Endothelial cell (in vitro differentiated cells): ENCODE results near the gene MGP. TPM values are rescaled to one million over a fixed set of nuclear protein-coding genes. Genes with fewer than 3 reads are reported as not detected.

Source experiments
- DNase-seq: peaks from one replicate; pipeline ENCODE4 v3.0.0; 2021; ENCODE audit warnings: low spot score
- H3K27ac Mint-ChIP-seq: one replicate; pipeline ENCODE4 v1.8.0; 2021; ENCODE audit warnings: mixed read lengths, inconsistent platforms; ENCODE audit not compliant: unreplicated experiment
- H3K27me3 Mint-ChIP-seq: one replicate; pipeline ENCODE4 v1.8.0; 2021; ENCODE audit warnings: mild to moderate bottlenecking, moderate library complexity, mixed read lengths, inconsistent platforms; ENCODE audit not compliant: unreplicated experiment
- H3K36me3 Mint-ChIP-seq: one replicate; pipeline ENCODE4 v1.8.0; 2021; ENCODE audit warnings: mild to moderate bottlenecking, low read depth, mixed read lengths, inconsistent platforms; ENCODE audit not compliant: unreplicated experiment
- H3K4me1 Mint-ChIP-seq: one replicate; pipeline ENCODE4 v1.8.0; 2021; ENCODE audit warnings: mild to moderate bottlenecking, mixed read lengths, inconsistent platforms; ENCODE audit not compliant: unreplicated experiment
- H3K4me3 Mint-ChIP-seq: one replicate; pipeline ENCODE4 v1.8.0; 2021; ENCODE audit warnings: mild to moderate bottlenecking, mixed read lengths, inconsistent platforms; ENCODE audit not compliant: unreplicated experiment
- H3K9me3 Mint-ChIP-seq: one replicate; pipeline ENCODE4 v1.8.0; 2021; ENCODE audit warnings: mixed read lengths, inconsistent platforms; ENCODE audit not compliant: unreplicated experiment
- total RNA-seq: library from RNA; stranded (reverse); fragmentation: NEBNext Ultra II Directional; extraction: Animal tissue kit (Norgen Biotek cat#: 25700); gene quantifications from one replicate; pipeline ENCODE4 v1.2.1, GENCODE V29; 2021; ENCODE audit not compliant: unreplicated experiment
- TF ChIP-seq, protein P1 (sequence below): fragments of 200-600 bp; sonication (generic); IDR thresholded peaks from one replicate; pipeline ENCODE4 v1.5.0; 2021; ENCODE audit warnings: antibody characterized with exemption; ENCODE audit not compliant: unreplicated experiment

The MGP gene
- total RNA-seq, 1 donor from 2014 or later: 0.26 TPM

DNA sequence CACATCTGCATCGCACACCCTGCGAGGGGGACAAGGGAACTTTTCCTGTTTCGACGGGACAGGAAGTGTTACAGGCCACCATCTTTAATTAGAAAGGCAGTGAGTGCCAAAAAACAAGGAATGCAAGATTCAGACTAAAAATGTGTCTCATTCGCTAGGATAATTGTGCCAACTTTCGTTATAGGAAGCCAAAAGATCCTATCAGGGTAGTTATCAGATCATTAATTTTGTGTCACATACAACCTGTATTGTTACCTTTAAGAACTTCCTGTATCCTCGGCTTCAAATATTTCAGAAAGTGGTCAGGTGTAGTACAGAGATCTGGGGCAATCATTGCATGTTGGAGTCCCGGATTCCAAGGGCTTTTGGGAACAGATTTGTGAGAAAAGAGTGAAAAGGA is 19.2 kb upstream of the MGP start:
- no peaks in the 10 kb centered on the region for H3K9me3 Mint-ChIP-seq
- peaks cover 14% of the 10 kb centered on the region for H3K4me1 Mint-ChIP-seq
- DNase-seq: no peak
- no peak overlapping the region for H3K27ac Mint-ChIP-seq
- no peak overlapping the region for H3K4me3 Mint-ChIP-seq
- H3K27me3 Mint-ChIP-seq: peaks cover 3% of the 10 kb centered on the region
- no peaks in the 10 kb centered on the region for H3K36me3 Mint-ChIP-seq
- TF ChIP-seq, protein P1, sequence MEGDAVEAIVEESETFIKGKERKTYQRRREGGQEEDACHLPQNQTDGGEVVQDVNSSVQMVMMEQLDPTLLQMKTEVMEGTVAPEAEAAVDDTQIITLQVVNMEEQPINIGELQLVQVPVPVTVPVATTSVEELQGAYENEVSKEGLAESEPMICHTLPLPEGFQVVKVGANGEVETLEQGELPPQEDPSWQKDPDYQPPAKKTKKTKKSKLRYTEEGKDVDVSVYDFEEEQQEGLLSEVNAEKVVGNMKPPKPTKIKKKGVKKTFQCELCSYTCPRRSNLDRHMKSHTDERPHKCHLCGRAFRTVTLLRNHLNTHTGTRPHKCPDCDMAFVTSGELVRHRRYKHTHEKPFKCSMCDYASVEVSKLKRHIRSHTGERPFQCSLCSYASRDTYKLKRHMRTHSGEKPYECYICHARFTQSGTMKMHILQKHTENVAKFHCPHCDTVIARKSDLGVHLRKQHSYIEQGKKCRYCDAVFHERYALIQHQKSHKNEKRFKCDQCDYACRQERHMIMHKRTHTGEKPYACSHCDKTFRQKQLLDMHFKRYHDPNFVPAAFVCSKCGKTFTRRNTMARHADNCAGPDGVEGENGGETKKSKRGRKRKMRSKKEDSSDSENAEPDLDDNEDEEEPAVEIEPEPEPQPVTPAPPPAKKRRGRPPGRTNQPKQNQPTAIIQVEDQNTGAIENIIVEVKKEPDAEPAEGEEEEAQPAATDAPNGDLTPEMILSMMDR: no peak

DNA sequence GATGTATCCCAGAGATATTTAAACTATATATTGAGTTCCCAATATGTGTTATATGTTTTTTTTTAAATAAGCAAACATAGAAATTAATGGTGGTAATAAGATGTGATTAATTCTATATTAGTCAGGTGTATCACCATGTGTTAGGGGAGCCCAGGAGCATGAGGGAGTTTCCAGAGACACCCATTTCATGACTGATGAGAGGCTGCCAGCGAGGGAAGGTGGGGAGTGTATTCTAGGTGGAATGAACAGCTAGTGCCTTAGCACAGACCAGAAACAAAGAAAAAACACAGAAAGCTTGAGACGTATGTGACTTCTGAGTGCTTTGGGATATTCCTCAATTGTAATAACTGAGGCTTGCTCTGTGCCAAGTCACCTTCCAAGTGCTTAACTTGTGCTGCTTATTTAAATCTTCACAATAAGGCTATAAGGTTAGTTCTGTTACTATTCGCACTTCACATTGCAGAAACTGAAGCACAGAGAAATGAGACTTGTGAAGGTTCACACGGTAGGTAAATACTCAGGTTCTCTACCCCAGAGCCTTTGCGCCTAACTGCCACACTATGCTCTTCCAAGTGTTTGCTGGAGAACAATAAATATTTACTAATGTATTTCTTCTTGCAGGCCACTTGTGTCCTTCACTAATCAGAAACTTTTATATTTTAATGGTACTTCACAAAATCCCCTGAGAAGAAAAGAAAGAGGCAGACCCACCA is 17.9 kb upstream of the MGP start:
- Mint-ChIP-seq H3K36me3 (no peaks in the 10 kb centered on the region), H3K27me3 (peaks cover 3% of the 10 kb centered on the region), H3K27ac (no peak overlapping the region), H3K9me3 (no peaks in the 10 kb centered on the region), H3K4me1 (peaks cover 14% of the 10 kb centered on the region), H3K4me3 (no peak overlapping the region)
- no peak for DNase-seq
- TF ChIP-seq, protein P1: no peak

DNA sequence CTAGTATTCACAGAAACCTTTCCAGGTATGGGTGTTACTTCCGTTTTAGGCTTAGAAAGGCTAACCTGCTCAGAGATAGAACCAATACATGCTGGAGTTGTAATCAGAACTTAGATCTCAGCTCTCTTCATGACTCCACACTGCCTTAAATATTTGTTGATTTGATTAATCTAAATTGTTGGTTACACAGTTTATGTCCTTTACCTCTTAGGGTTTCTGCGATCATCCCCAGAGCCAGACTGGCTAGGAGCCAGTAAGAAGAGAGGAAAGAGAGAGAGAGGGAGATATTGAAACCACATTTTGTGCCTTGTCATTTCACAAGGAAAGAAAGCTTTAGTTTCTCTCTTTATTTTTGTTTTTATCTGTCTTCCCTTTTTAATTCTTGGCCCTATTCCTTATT is 16.8 kb upstream of the MGP start:
- Mint-ChIP-seq H3K27ac (no peak overlapping the region), H3K4me3 (no peak overlapping the region), H3K4me1 (peaks cover 10% of the 10 kb centered on the region), H3K27me3 (no peaks in the 10 kb centered on the region), H3K9me3 (no peaks in the 10 kb centered on the region), H3K36me3 (no peaks in the 10 kb centered on the region)
- TF ChIP-seq, protein P1: no peak
- DNase-seq: no peak

DNA sequence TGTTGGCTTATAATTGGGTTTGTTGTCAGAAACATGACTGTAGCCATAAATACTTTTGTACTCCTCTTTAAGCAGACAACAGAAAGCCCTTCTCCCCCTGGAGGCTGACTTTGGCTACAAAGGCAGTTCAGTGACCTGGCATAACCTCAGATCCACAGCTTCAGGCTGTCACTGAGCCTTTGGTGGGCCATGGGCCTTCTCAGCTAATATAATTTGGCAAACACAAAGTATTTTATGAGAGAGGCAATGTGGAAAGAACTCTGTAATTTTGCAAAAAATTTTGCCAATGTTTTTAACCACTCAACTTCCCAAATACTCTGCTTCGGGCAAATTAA is 15.5 kb upstream of the MGP start:
- Mint-ChIP-seq H3K4me1 (peaks cover 10% of the 10 kb centered on the region), H3K4me3 (no peak overlapping the region), H3K27ac (no peak overlapping the region), H3K36me3 (no peaks in the 10 kb centered on the region), H3K9me3 (no peaks in the 10 kb centered on the region), H3K27me3 (no peaks in the 10 kb centered on the region)
- TF ChIP-seq, protein P1: no peak
- DNase-seq: no peak

DNA sequence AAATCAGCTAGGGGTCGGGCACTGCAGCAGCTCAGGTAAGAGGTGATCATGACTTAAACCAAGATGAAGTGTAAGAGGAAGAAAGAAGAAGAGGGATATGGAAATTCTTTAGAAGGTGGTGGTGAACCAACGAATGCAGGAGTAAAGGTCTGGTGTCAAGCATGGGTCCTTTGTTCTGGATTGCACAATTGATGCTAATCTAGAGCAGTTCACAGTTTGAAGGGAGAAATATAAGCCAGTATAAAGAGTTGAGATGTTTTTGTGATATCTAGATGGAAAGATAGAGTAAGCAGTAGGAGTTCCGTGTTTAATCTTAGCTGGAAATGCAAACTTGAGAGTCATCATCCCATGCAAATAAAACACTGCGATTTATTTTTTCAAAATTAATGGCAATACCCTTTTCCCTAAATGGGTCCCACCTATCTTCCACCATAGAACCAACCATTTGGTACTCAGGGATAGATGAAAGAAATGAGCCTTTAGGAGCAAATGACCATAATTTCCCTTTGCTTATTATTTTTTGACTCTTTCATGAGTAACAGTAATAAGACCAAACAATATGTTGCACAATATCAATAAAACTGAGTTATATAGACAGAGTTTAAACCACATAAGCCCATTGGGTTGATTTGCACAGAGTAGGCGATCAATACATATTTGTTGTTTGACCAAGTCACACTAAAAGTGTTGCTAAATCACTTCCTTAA is 15.0 kb upstream of the MGP start:
- TF ChIP-seq, protein P1: no peak
- peaks cover 10% of the 10 kb centered on the region for H3K4me1 Mint-ChIP-seq
- H3K27ac Mint-ChIP-seq: no peak overlapping the region

More for the DNA sequence above, 15.0 kb upstream of the MGP start:
- no peak for DNase-seq
- Mint-ChIP-seq H3K4me3 (no peak overlapping the region), H3K27me3 (no peaks in the 10 kb centered on the region), H3K36me3 (no peaks in the 10 kb centered on the region), H3K9me3 (no peaks in the 10 kb centered on the region)
